Activated T-cell treated with anti-CD3 and anti-CD28 coated beads for 24 hours (primary cell): ENCODE measurements around the gene PCDHGA3.
"Not testable (repeated sequence)": the region's sequence is repeated elsewhere in the genome, so short reads cannot be mapped to it uniquely, and the experiment has no call there.

ENCODE experiments used
- DNase-seq: peaks from one replicate; pipeline ENCODE4 v3.0.0-alpha.2; 2020; ENCODE audit warnings: low read depth

Gene PCDHGA3

DNA sequence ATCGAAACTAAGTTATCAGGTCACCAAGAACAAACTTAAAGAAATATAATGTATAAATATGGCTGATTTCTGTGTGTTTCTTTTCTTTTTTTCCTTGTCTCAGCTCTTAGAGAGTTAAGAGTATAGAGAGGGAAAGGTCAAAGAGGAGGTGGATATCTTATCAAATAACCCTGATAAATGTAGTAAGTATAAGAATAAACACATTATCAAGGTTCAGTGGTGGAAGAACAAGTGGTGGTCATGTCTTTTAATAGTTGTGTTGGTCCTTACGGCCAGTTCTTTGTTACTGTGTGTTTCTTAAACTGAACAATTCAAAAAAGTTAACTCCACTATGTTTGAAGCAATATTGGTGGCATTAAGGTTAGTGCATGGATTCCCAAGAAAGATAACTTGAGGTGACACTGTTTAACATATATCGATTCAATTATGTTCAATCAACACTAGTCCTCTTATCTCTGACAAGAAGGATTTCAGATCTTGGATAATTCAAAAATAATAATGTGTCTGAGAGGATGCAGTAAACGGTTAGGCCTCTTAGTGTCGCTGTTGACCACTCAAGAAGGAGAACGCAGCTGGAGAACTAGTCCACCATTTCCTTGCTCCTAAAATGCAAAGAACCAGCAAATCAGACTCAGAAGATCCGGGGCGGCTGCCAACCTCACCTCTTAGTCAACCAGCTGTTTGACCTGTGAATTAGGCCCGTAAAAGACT, at the start of gene PCDHGA3:
Gene PCDHGA3, plus strand, starts transcription at position 588 of the 711 bp plus-strand sequence. CDS start 205 bp downstream, outside the sequence.
- no peak for DNase-seq

DNA sequence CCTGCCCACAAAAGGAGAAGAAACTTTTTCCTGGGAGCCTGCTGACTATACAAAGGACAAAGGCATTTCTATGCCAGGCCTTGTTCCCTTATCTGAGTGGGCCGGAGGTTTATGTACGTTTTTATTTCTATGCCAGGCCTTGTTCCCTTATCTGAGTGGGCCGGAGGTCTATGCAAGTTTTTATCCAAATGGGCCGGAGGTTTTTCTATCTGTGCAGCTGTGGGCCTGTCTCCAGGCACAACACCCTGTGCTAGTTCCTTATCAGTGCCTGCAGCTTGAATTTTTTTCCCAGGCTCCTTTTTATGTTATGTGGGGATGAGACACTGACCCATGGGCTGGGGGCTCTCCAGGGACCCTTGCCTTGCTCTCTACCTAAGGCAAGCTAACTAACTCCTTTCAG, 45.3 kb upstream of the PCDHGA3 start:
- no peak for DNase-seq

DNA sequence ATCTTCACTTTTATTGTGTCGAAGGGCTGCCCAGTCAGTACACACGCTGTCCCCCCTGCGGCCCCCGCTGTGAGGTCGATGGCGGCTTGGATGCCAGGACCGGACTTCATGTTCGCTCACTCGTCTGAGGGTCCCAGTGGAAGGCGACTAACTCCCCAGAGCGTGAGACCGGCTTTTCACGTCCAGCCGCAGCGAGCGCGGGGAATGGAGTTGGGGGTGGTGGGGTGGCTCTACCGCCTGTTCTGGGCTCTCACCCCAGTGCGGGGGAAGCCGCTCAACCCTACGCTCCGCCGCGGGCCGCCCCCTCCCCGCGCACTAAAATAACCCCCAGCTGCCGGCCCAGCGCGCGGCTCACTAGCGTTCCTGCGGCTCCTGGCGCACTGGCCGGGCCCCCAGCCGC, 39.9 kb upstream of the PCDHGA3 start, which contains the start of gene SLC25A2:
Gene SLC25A2, minus strand, starts transcription at position 294 of the 400 bp plus-strand sequence. Its CDS starts 184 bp downstream, at position 110.
- DNase-seq = no peak

DNA sequence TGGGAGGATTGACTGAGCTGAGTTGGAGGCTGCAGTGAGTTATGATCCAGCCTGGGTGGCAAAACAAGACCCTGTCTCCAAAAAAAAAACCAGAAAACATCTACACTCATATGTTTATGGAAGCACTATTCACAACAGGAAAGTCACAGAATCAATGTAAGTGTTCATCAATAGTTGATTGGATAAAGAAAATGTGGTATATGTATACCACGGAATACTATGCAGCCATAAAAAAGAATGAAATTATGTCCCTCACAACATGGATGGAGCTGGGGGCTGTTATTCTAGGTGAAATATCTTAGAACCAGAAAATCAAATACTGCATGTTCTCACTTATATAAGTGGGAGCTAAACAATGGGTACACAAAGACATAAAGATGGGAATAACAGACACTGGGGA, 37.0 kb upstream of the PCDHGA3 start:
- no peak for DNase-seq

DNA sequence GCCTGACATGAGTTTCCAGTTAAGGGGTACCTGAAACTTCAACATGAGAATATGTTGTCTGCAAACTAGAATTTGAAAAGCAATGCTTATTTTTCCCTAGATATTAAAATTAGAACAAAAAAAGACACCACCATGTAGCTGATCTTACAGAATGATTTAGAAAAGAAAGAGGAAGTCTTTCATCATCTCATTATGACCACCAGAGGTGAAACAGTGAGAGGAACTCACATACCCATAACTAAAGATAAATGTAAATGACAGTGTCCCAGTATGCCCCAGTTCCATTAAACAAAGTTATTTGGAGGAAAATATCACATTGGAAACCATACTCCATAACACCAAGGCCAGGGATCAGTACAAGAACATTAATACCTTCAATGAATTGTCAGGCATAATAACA, 29.9 kb upstream of the PCDHGA3 start:
- DNase-seq = no peak

DNA sequence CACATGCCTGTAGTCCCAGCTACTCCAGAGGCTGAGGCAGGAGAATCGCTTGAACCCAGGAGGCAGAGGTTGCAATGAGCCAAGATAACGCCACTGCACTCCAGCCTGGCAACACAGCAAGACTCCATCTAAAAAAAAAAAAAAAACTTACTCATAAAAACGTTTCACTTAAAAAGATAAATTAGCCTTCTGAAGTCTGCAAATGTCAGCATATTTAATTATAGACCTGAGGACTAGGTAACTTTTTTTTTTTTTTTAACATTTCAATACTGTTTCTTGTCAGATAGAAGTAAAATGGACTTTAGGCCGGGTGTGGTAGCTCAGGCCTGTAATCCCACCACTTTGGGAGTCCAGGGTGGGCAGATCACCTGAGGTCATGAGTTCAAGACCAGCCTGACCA, 26.7 kb upstream of the PCDHGA3 start:
- not testable (repeated sequence) for DNase-seq

DNA sequence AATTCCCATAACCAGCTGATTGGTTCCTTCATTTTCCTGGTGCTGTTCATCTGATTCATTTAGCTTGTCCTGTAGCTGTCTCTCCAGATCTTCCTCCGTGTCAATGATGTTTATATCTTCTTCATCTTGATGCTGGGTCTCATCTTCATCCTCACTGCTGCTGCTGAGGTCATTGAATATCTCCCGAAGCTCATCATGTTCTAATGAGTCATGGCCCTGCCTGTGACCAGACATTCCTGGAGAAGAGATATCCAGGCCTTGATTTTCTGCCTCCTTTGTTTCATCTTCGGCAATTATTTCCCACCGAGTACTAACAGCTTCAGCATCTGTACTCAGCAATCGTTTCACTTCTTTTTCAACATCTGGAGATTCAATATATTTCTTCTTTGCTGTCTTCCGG, 24.4 kb upstream of the PCDHGA3 start:
- no peak for DNase-seq

DNA sequence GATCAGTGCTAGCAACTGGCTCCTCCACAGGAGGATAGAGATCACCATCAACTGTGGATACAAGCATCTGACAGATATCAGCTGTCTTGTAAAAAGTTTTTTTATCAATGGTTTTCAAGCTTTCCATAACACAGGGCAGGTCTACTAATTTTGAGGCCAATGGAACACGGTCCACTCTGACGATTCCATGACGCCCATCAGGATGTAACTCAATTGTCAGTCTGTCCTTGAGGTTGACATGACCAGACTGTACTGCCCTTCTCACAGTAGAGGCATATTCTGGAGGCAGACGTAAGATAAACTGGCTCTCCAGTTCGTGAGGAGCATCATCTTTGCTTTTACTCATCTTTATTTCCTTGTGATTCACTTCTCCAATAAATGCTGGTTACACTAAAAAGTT, 23.9 kb upstream of the PCDHGA3 start:
- no peak for DNase-seq

DNA sequence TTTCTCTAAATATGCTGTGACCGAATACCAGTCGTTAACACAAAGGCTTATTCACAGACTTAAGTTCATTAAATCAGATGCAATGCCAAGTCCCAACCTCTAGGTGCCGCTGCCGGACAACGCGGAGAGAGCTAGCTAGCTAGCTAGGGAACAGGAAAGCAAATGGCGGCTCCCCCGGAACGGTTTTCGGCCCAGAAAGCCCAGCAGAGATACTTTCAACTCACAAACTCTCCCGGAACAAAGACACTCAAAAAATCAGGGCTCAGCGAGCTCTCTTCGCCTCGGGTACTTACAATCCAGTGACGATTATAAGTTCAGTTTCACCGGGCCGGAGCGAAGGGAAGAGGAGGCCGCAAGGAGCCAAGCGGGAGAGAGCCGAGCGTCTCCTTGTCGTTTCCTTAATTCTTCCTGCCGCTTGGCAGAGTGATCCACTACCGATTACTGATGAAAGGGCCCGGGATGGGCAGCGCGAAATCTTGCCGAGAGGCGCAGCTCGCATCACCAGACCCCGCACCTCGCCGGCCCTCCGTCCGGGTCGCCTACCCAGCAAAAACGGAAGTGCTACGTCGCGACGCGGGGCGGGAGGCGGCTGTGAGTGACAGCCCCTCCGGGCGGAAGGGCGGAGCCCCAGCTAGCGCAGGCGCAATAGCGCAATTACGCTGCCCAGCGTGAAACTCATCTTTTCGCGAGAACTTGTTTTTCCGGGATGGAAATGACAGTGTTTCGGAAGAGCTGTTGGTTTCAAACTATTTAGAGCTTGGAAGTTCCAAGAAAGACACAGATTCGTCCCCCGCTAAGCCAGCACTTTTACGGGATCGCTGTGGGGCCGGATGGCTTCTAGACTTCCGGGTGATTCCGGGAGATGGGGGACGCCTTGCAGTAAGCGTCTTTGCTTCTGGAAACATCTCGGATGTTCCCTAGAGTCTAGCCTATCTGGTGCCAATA, 23.1 kb upstream of the PCDHGA3 start, which contains the start of gene TAF7:
Gene TAF7, minus strand, starts transcription at position 560 of the 945 bp plus-strand sequence. CDS start 740 bp downstream, outside the sequence.
- DNase-seq = peak; percentile 89

DNA sequence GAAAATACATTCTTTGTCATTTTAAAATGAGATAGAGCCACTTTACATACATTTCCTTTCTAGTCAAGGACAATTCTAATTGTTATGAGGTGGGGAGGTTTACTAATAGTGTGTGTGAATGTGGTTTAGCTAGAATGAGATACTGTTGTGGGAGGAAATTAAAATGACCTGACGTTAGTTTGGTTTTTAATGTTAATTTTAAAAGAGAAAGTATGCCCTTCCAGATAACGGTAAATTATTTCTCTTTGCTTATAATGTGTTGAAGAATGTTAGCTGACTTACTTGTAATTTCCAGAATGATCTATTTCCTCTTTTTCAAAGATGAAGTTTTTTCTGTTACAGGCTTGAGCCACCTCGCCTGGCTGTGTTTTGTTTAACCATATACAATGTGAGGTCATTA, 21.4 kb upstream of the PCDHGA3 start:
- no peak for DNase-seq

DNA sequence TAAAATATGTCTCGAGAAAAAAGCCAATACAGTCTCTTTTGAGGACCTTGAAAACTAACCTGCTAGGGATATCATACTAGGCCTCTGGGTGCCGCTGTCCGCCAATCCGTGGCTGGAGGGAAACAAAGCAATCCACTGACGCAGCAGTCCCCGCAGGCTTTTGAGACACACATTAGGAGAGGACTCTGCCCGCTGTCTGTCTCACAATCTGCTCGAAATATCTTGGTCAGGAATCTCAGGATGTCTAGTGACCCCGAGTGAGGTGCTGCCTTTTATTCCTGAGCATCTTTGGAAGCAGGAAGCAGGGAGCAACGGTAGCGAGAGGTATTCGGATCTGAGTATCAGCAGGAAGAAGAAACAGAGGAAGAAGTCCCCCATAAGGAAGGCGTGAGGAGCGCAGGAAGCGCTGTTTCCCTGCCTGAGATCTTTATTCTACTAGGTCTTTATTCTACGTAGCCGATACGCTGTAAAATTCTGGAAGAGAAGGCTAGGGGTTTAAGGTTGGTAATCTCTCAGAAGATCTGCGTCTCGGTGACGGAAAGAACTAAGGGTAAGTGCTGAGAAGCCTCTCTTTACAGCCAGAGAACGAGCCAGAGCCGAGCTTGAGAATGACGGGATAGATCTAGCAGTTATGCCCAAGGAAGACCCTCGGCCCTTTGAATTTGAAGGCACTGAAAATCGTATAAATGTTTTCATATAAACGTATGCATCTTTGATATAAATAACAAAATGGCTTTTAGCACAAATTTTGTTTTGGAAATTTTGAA, 17.4 kb upstream of the PCDHGA3 start:
- peak; percentile 63 for DNase-seq

DNA sequence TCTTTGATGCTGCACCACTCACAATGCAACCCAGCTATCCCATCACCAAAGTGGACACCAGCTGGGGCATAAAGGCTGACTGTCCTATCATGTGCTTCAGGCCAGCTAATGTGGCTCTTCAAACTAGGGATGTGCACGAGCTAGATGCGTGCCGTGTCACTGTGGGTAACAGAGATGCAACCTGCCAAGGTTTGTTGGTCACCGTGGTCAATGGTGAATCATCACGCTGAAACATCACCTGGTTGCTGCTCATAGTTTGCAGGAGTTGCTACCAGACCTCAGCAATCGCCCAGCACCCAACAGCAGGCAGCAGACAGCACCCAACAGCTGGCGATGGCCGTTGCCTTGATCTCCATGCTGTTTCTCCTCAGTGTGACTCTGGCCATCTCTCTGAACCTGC, 15.4 kb upstream of the PCDHGA3 start:
- DNase-seq = no peak

DNA sequence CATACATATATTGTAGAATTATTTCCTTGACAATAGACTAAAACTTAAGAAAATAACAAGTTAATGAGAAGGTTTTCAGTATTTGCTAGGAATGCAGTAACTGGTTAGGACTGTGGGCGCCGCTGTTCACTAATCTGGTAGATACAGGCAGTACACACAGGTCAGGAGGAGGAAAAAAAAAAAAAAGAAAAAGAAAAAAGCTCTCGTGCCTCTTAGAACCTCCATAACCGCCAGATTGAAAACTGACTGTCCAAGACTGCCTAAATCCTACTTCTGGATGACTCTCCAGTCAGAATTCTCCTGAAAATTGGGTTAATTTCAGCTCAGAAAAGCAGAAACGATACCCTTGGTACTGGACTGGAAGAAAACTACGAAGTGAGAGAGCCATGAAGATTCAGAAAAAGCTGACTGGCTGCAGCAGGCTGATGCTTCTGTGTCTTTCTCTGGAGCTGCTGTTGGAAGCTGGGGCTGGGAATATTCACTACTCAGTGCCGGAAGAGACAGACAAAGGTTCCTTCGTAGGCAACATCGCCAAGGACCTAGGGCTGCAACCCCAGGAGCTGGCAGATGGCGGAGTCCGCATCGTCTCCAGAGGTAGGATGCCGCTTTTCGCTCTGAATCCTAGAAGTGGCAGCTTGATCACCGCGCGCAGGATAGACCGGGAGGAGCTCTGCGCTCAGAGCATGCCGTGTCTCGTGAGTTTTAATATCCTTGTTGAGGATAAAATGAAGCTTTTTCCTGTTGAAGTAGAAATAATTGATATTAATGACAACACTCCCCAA, 13.1 kb upstream of the PCDHGA3 start, which contains the start of gene PCDHGA1:
Gene PCDHGA1, plus strand, starts transcription at position 216 of the 782 bp plus-strand sequence.
- no peak for DNase-seq

DNA sequence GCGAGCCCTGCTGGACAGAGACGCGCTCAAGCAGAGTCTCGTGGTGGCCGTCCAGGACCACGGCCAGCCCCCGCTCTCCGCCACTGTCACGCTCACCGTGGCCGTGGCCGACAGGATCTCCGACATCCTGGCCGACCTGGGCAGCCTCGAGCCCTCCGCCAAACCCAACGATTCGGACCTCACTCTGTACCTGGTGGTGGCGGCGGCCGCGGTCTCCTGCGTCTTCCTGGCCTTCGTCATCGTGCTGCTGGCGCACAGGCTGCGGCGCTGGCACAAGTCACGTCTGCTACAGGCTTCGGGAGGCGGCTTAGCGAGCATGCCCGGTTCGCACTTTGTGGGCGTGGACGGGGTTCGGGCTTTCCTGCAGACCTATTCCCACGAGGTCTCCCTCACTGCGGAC, 11.1 kb upstream of the PCDHGA3 start:
- DNase-seq = not testable (repeated sequence)

DNA sequence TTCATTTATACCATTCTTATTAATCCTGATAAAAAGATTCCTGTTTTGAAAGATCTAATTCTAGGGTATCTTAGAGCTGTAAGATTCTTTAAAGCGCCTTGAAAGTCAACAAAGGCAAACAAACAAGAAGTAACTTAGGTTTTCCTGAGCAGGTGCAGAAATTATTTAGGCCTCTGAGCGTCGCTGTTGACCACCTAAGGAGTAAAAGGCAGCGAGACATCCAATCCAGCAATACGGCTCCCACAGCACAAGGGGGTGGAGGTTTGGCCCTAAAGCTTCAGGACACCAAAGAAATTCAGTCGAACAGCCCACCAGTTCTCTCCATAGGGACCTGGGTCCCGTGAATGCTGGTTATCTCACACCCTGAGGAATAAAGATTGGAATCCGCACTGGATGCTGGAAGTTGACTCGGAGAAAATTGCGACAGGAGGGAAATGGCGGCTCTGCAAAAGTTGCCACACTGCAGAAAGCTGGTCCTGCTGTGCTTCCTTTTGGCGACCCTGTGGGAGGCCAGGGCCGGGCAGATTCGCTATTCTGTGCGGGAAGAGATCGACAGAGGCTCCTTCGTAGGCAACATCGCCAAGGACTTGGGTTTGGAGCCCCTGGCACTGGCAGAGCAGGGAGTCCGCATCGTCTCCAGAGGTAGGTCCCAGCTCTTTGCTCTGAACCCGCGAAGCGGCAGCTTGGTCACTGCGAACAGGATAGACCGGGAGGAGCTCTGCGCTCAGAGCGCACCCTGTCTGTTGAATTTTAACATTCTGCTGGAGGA, 4.9 kb upstream of the PCDHGA3 start, which contains the start of gene PCDHGA2:
Gene PCDHGA2, plus strand, starts transcription at position 223 of the 769 bp plus-strand sequence.
- no peak for DNase-seq

DNA sequence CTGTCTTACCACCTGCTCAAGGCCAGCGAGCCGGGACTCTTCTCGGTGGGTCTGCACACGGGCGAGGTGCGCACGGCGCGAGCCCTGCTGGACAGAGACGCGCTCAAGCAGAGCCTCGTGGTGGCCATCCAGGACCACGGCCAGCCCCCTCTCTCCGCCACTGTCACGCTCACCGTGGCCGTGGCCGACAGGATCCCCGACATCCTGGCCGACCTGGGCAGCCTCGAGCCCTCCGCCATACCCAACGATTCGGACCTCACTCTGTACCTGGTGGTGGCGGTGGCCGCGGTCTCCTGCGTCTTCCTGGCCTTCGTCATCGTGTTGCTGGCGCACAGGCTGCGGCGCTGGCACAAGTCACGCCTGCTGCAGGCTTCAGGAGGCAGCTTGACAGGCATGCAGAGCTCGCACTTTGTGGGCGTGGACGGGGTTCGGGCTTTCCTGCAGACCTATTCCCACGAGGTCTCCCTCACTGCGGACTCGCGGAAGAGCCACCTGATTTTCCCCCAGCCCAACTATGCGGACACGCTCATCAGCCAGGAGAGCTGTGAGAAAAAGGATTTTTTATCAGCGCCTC, 2.8 kb upstream of the PCDHGA3 start:
- DNase-seq = not testable (repeated sequence)

DNA sequence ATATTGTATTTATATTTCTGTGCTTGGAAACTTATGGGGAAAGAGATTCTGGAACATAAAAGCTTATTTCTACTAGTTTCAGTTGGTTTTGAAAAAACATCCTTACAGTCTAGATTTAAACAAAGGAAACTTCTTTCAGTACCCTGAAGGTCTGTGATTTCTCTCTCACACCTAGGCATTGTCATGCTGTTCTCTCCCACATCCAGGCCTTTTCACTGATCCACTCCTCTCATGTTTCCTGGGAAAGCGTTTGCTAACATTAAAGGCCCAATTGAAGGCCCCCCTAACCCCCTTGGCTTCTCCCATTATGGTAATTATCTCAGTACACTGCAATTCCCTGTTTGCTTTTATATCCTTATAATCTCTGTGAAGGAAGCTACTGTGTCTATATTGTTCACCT, 856 bp upstream of the PCDHGA3 start:
- DNase-seq = no peak

DNA sequence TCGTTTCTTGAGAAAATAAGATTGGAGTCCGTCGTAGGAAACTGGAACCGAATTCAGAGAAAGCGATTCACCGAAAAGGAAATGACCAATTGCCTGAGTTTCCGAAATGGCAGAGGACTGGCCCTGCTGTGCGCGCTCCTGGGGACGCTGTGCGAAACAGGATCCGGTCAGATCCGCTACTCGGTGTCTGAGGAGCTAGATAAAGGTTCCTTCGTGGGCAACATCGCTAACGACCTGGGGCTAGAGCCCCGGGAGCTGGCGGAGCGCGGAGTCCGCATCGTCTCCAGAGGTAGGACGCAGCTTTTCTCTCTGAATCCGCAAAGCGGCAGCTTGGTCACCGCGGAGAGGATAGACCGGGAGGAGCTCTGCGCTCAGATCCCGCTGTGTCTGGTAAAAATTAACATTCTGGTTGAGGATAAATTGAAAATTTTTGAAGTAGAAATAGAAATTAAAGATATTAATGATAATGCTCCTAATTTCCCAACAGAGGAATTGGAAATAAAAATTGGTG, 379 bp downstream of the PCDHGA3 start:
- no peak for DNase-seq

DNA sequence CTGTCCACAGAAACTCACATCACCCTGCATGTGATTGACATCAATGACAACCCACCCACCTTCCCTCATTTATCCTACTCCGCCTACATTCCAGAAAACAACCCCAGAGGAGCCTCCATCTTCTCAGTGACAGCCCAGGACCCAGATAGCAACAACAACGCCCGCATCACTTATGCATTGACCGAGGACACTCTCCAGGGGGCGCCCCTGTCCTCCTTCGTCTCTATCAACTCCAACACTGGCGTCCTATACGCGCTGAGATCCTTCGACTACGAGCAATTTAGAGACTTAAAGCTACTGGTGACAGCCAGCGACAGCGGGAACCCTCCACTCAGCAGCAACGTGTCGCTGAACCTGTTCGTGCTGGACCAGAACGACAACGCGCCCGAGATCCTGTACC, 1.7 kb downstream of the PCDHGA3 start:
- no peak for DNase-seq

DNA sequence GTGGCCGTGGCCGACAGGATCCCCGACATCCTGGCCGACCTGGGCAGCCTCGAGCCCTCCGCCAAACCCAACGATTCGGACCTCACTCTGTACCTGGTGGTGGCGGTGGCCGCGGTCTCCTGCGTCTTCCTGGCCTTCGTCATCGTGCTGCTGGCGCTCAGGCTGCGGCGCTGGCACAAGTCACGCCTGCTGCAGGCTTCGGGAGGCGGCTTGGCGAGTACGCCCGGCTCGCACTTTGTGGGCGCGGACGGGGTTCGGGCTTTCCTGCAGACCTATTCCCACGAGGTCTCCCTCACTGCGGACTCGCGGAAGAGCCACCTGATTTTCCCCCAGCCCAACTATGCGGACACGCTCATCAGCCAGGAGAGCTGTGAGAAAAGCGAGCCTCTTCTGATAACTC, 2.4 kb downstream of the PCDHGA3 start:
- DNase-seq = not testable (repeated sequence)
